Epithelial cell of proximal tubule (primary cell): Measurements from ENCODE around the gene BRPF1. TPM values are rescaled to one million over a fixed set of nuclear protein-coding genes. Genes with fewer than 3 reads are reported as not detected.

ENCODE experiments used
- DNase-seq: peaks from one replicate; pipeline ENCODE4 v3.0.0-alpha.2; 2011; ENCODE audit warnings: low read depth
- H3K4me3 ChIP-seq: 2 replicates; pipeline ENCODE4 v1.5.1; 2011; ENCODE audit warnings: low read depth, mild to moderate bottlenecking, low read length
- total RNA-seq: library from RNA; depleted of rRNA; stranded (reverse); fragments of >200 nt; gene quantifications from 2 replicates; pipeline ENCODE4 v1.2.3, GENCODE V29; 2015
- TF ChIP-seq, protein P1 (sequence below): conservative IDR thresholded peaks from 2 replicates; pipeline ENCODE4 v1.5.1; 2012; ENCODE audit warnings: low read depth, mild to moderate bottlenecking, low read length

Gene BRPF1
- total RNA-seq, 1 donor from 2014 or later, result 15.7 TPM

DNA sequence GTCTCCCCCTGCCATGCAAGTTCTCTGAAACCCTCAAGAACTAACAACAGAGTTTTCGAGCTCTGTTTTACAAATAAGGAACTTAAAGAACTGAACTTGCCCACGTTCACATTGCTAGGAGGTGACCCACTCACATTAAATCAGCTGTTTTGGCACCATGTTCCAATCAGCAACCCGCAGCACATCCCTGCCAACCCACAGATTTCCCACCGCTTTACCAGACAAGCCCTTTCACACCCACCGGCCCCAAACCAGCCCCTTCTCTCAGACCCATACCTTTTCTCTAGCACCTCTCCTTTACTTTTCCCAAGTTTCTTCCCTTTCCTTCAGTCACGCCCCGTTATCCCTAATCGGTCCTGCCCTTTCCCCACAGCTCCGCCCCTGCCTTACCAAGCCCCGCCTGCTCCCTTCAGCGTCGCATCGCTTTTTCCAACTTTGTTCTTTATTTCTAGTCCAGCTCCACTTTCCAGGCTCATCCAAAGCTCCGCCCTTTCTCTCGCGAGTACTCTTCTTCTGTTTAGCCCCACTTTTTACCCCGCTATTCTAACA is 804 bp upstream of the BRPF1 start:
- DNase-seq, result no peak
- TF ChIP-seq, protein P1, sequence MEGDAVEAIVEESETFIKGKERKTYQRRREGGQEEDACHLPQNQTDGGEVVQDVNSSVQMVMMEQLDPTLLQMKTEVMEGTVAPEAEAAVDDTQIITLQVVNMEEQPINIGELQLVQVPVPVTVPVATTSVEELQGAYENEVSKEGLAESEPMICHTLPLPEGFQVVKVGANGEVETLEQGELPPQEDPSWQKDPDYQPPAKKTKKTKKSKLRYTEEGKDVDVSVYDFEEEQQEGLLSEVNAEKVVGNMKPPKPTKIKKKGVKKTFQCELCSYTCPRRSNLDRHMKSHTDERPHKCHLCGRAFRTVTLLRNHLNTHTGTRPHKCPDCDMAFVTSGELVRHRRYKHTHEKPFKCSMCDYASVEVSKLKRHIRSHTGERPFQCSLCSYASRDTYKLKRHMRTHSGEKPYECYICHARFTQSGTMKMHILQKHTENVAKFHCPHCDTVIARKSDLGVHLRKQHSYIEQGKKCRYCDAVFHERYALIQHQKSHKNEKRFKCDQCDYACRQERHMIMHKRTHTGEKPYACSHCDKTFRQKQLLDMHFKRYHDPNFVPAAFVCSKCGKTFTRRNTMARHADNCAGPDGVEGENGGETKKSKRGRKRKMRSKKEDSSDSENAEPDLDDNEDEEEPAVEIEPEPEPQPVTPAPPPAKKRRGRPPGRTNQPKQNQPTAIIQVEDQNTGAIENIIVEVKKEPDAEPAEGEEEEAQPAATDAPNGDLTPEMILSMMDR, result no peak

DNA sequence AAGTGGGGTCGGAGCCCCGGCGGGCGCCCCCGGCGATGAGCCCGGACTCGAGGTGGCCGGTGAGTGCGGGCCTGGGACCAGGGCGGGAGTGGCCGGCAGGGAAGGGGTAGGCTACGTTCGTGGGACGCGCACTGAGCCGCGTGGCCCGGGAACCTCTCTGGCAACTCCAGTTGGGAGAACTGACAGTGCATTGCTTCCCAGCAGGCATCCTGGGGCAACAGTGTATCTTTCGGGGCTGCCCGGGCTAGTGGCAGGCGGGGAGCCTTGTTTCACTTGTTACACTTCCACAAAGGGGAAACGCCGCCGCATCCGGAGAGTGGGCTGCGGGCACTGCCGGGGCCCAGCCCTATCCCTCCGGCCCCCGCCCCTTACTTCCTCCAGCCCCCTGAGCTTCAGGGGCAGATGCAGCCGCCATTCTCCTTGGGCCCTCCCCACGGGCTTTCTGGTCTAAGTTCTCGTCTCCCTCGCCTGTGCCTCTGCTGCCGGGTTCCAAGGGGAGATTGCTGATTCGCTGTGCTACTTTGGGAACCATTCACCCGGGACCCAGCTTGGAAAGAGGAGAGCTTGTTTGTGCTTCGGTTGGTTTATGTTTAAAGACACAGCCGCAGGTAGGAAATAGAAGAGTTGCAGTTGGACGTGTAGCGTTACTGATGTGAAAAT is 675 bp downstream of the BRPF1 start:
- TF ChIP-seq, protein P1, result no peak
- no peak for DNase-seq
- peak overlapping the region; percentile 89 for H3K4me3 ChIP-seq

More for the DNA sequence above, 804 bp upstream of the BRPF1 start:
- H3K4me3 ChIP-seq, result peak overlapping the region; percentile 61

DNA sequence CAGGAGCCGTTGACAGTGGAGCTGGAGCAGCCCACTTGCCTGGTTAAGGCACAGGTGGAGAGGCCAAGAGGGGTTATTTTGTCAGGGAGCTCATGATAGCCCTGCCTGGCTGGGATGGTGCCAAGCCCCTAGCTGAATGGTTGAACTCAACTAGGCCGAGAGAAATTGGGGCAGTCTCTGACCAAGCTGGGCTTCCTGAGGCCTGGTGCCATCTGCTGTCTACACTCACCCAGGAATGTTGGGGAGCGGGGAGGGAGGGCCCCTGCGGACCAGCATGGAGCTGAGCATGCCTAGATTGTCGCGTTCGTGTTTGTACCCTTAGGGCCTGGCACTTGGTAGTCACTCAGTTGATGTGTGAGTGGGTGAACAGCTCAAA is 1.2 kb downstream of the BRPF1 start:
- TF ChIP-seq, protein P1, result peak; percentile 13
- peak overlapping the region; percentile 89 for H3K4me3 ChIP-seq
- DNase-seq, result no peak

DNA sequence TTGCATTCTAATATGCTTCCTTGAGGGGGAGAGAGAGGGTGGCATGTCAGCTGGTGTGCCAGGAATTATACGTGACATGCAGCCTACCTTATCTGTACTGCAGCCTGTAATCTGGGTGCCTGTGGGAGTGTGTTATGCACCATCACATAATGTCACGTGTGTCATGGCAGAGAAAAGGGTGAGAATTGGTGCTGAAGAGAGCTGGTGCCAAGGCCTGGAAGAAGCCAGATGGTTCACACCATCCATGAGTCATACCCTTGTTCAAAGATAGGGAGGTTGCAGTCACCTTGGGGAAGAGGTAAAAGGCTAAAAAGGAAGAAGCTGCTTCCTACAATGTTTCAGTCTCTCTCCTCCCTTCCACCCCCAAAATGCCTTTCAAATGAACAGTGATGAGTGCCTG is 5.3 kb downstream of the BRPF1 start:
- H3K4me3 ChIP-seq, result no peak overlapping the region
- no peak for DNase-seq
- TF ChIP-seq, protein P1, result no peak

DNA sequence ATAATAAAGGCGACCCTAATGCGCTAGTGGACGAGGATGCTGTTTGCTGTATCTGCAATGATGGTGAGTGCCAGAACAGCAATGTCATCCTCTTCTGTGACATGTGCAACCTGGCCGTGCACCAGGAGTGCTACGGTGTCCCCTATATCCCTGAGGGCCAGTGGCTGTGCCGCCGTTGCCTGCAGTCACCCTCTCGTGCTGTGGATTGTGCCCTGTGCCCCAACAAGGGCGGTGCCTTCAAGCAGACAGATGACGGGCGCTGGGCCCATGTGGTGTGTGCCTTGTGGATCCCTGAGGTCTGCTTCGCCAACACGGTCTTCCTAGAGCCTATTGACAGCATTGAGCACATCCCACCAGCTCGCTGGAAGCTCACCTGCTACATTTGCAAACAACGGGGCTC is 7.6 kb downstream of the BRPF1 start:
- no peak overlapping the region for H3K4me3 ChIP-seq
- TF ChIP-seq, protein P1, result no peak
- no peak for DNase-seq

DNA sequence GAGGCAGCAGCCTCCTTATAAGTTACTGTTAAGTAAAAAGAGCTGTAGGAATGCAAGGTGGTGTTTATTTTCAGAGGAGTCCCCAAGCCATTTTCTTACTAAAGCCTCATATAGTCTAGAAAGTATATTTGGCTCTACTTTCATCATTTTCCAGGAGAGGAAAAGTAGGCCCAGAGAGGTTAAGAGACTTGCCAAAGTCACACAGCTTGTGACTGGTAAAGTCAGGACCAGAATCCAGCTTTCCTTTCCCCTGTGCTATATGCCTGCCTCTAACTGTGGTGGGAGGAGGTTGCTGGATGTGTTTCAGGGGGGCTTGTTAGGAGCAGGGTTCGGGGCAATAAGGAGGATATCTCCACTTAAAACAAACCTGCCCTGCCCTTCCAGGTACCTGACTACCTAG is 11.0 kb downstream of the BRPF1 start:
- DNase-seq, result no peak
- TF ChIP-seq, protein P1, result no peak

DNA sequence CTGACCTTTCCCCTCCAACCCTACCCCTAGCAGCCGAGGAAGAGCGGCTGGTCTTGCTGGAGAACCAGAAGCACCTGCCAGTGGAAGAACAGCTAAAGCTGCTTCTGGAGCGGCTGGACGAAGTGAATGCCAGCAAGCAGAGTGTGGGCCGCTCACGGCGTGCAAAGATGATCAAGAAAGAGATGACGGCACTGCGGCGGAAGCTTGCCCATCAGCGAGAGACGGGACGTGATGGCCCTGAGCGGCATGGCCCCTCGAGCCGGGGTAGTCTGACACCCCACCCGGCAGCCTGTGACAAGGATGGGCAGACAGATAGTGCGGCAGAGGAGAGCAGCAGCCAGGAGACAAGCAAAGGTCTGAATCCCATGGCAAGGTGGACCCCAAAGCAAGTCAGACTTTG is 12.0 kb downstream of the BRPF1 start:
- H3K4me3 ChIP-seq, result no peak overlapping the region
- no peak for DNase-seq
- TF ChIP-seq, protein P1, result no peak

More for the DNA sequence above, 11.0 kb downstream of the BRPF1 start:
- no peak overlapping the region for H3K4me3 ChIP-seq
